ENCODE results near the gene RABGAP1. TPM values are rescaled to one million over a fixed set of nuclear protein-coding genes. Genes with fewer than 3 reads are reported as not detected.

Gene RABGAP1
- total and polyA plus RNA-seq, 3 donors from 2014 or later = 53.0 to 113 (median 94.0) TPM

GRCh38 chr9:123049589-123050222 is 108.9 kb downstream of the RABGAP1 start:
- H3K4me3 ChIP-seq = no peak overlapping the region
- no peaks in the 10 kb centered on the region for H3K9me3 ChIP-seq
- peak overlapping the region; percentile 22 to 27 for H3K27ac ChIP-seq
- TF ChIP-seq, protein P1, sequence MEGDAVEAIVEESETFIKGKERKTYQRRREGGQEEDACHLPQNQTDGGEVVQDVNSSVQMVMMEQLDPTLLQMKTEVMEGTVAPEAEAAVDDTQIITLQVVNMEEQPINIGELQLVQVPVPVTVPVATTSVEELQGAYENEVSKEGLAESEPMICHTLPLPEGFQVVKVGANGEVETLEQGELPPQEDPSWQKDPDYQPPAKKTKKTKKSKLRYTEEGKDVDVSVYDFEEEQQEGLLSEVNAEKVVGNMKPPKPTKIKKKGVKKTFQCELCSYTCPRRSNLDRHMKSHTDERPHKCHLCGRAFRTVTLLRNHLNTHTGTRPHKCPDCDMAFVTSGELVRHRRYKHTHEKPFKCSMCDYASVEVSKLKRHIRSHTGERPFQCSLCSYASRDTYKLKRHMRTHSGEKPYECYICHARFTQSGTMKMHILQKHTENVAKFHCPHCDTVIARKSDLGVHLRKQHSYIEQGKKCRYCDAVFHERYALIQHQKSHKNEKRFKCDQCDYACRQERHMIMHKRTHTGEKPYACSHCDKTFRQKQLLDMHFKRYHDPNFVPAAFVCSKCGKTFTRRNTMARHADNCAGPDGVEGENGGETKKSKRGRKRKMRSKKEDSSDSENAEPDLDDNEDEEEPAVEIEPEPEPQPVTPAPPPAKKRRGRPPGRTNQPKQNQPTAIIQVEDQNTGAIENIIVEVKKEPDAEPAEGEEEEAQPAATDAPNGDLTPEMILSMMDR (IDR thresholded peaks at IDR 0.05) = no peak
- TF ChIP-seq POLR2A (IDR thresholded peaks at IDR 0.05) = no peak
- H3K4me1 ChIP-seq = peaks cover 22% of the 10 kb centered on the region
- no peak for DNase-seq
- 22 to 47% methylated on average over 3 of the region's 3 CpGs for WGBS, 2 donors
- H3K36me3 ChIP-seq (ENCODE audit: low read depth, missing control alignments) = no peaks in the 10 kb centered on the region
- intact Hi-C loops (cut with DNase I; ENCODE audit: low total_unique reads) = no loop called here
- no peaks in the 10 kb centered on the region for H3K27me3 ChIP-seq

DNA sequence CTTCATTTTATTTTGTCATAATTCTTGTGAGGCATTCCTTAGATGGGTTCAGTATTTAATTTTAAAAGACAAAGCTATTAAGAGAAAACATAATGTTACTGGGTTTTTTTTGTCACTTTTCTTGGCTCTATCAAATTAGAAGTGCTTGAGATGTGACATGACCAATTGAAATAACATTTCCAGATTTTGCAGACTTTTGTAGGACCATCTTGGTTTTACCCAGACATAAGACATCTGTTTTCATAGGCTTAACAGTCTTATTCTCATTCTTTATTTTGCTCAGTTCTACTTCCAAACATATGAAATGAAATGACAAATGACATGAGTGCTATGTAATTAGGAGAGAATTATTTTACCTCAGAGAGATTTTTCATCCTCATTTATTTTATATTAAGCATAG is 112.2 kb downstream of the RABGAP1 start:
- DNase-seq = no peak
- Histone ChIP-seq H3K4me3 (no peak overlapping the region), H3K9me3 (no peaks in the 10 kb centered on the region), H3K27ac (peak overlapping the region in 1 of 2 donors; percentile 12), H3K27me3 (no peaks in the 10 kb centered on the region), H3K4me1 (peaks cover 22% of the 10 kb centered on the region), H3K36me3 (ENCODE audit: low read depth, missing control alignments) (no peaks in the 10 kb centered on the region)
- TF ChIP-seq, protein P1 (IDR thresholded peaks at IDR 0.05) = no peak
- TF ChIP-seq POLR2A (IDR thresholded peaks at IDR 0.05) = no peak
- intact Hi-C loops (cut with DNase I; ENCODE audit: low total_unique reads) = no loop called here

DNA sequence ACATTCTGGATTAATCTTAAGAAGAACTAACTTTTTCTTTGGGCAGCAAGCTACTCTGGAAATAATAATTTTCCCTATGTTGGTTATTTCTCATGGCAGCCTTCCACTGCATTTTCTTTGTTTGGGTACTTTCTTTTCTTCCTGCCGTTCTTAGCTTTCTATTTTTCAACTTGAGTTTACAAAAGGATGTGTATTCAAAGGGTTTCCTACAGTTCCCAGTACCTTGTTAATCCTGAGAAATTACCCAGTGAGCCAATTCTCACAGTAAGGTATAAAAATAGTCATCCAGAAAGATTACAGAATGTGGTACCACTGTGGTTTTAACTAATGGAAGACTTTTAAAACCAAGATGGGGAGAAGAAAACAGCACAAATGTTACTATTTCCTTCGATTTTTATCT is 112.9 kb downstream of the RABGAP1 start:
- no peaks in the 10 kb centered on the region for H3K36me3 ChIP-seq (ENCODE audit: low read depth, missing control alignments)
- no peaks in the 10 kb centered on the region for H3K27me3 ChIP-seq
- intact Hi-C loops (cut with DNase I; ENCODE audit: low total_unique reads) = no loop called here
- H3K4me1 ChIP-seq = peaks cover 20% of the 10 kb centered on the region
- H3K27ac ChIP-seq = peak overlapping the region in 1 of 2 donors; percentile 12
- no peaks in the 10 kb centered on the region for H3K9me3 ChIP-seq
- 32% methylated on average over 2 of the region's 2 CpGs for WGBS, 2 donors
- no peak overlapping the region for H3K4me3 ChIP-seq
- no peak for DNase-seq
- TF ChIP-seq, protein P1 (IDR thresholded peaks at IDR 0.05) = no peak
- no peak for TF ChIP-seq POLR2A (IDR thresholded peaks at IDR 0.05)

GRCh38 chr9:123058834-123059233 is 118.0 kb downstream of the RABGAP1 start:
- no peak for DNase-seq
- 92 to 95% methylated on average over 1 of the region's 1 CpG for WGBS, 2 donors
- intact Hi-C loops (cut with DNase I; ENCODE audit: low total_unique reads) = no loop called here

More at GRCh38 chr9:123058834-123059233, 118.0 kb downstream of the RABGAP1 start:
- H3K27ac ChIP-seq = no peak overlapping the region
- H3K36me3 ChIP-seq (ENCODE audit: low read depth, missing control alignments) = no peaks in the 10 kb centered on the region
- H3K27me3 ChIP-seq = no peaks in the 10 kb centered on the region
- H3K9me3 ChIP-seq = no peaks in the 10 kb centered on the region
- TF ChIP-seq, protein P1 (IDR thresholded peaks at IDR 0.05) = no peak
- TF ChIP-seq POLR2A (IDR thresholded peaks at IDR 0.05) = no peak
- H3K4me3 ChIP-seq = no peak overlapping the region
- no peaks in the 10 kb centered on the region for H3K4me1 ChIP-seq

All from testis (tissue), 3 donors.